T-helper 1 cell treated with Interleukin-12 subunit alpha and Interleukin-12 subunit beta and Interleukin-4 antibody, amounts not matched to agents 30 μg/mL and 1 μg/mL, for 36 hours (primary cell): ENCODE results near the gene HOXD13.
A peak's percentile ranks its signal among the peaks of the same experiment; 100 is the strongest.

ENCODE experiments used
- H3K27ac Mint-ChIP-seq: one replicate; pipeline ENCODE4 v1.8.0; 2021; ENCODE audit warnings: mild to moderate bottlenecking, mixed read lengths
- H3K27me3 Mint-ChIP-seq: one replicate; pipeline ENCODE4 v1.8.0; 2021; ENCODE audit warnings: low read depth, mixed read lengths
- H3K36me3 Mint-ChIP-seq: one replicate; pipeline ENCODE4 v1.8.0; 2021; ENCODE audit warnings: low read depth, mixed read lengths
- H3K4me1 Mint-ChIP-seq: one replicate; pipeline ENCODE4 v1.8.0; 2021; ENCODE audit warnings: low read depth, mixed read lengths
- H3K4me3 Mint-ChIP-seq: one replicate; pipeline ENCODE4 v1.8.0; 2021; ENCODE audit warnings: mild to moderate bottlenecking, moderate library complexity, mixed read lengths
- H3K9me3 Mint-ChIP-seq: one replicate; pipeline ENCODE4 v1.8.0; 2021; ENCODE audit warnings: mixed read lengths

Gene HOXD13

DNA sequence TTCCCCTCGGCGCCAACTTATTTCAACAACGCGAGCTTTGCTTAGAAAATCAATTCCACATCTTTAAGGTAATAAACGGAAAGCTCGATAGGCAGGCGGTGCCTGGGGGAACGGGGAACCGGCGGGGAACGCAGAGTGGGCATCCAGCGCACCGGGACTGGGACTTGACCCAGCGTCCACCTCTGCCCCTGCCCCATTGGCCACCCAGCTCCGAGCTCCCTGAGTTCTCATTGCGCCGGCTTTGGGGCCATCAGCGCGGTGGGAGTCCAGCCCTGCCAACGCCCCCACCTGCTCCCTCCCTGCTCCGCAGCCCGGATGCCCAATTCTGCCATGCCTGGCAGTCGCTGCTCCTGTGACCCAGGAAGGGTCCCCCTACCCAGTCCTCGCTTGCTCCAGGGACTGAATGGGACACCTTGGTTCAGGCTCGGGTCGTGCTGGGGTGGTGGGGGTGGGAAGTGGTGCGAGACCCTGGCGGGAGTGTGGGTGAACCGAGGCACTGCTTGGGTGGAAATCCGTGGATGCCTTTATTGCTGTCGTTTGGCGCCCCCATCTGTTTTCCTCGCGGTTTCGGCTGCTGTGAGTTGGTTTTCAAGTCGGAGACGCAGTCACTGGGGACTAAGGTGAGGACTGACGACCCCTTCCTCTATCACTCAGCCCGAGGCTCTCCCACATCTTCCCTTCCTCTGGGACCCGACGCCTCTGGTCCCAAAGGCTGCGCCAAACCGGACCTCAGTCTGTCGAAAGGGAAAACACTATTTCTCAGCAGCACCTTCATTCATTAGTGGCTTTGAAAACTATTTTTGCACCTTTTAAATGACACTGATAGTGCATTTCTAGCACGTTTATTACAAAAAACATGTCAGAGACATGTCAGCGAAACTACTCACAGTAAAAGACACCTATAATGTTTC, 6.4 kb upstream of the HOXD13 start:
- Mint-ChIP-seq H3K27me3 (peaks cover 97% of the 10 kb centered on the region), H3K4me1 (peaks cover 3% of the 10 kb centered on the region), H3K27ac (no peak overlapping the region)

DNA sequence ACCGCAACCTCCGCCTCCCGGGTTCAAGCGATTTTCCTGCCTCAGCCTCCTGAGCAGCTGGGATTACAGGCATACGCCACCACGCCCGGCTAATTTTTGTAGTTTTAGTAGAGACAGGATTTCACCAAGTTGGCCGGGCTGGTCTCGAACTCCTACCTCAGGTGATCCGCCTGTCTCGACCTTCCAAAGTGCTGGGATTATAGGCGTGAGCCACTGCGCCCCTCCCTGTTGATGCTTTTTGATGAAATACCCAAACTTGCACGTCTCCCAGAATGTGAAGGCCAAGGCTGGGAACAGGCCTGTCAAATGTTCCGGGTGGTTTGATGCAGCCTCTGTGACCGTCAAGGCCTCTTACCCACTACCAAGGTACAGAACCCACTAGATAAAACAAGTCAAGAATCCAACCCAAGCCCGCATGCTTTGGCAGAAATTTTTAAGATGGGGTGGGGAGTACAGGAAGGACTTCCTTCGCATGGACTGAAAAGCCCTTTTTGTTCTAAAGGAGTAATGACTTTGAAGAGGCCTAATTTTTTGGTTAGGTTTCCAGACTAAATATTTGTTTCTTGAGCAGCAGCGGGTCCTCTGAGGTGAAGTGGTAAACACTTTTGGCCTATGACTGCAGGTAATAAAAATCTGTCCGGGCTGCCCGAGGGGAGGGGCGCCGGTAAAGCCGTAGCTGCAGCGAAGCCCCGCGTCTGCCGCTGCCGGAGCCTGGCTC, 5.0 kb upstream of the HOXD13 start:
- Mint-ChIP-seq H3K9me3 (peaks cover 3% of the 10 kb centered on the region), H3K27ac (no peak overlapping the region), H3K4me3 (no peak overlapping the region), H3K36me3 (peaks cover 10% of the 10 kb centered on the region), H3K27me3 (peaks cover 98% of the 10 kb centered on the region), H3K4me1 (peaks cover 5% of the 10 kb centered on the region)

More for the DNA sequence above, 6.4 kb upstream of the HOXD13 start:
- peaks cover 8% of the 10 kb centered on the region for H3K36me3 Mint-ChIP-seq
- peaks cover 3% of the 10 kb centered on the region for H3K9me3 Mint-ChIP-seq
- no peak overlapping the region for H3K4me3 Mint-ChIP-seq

DNA sequence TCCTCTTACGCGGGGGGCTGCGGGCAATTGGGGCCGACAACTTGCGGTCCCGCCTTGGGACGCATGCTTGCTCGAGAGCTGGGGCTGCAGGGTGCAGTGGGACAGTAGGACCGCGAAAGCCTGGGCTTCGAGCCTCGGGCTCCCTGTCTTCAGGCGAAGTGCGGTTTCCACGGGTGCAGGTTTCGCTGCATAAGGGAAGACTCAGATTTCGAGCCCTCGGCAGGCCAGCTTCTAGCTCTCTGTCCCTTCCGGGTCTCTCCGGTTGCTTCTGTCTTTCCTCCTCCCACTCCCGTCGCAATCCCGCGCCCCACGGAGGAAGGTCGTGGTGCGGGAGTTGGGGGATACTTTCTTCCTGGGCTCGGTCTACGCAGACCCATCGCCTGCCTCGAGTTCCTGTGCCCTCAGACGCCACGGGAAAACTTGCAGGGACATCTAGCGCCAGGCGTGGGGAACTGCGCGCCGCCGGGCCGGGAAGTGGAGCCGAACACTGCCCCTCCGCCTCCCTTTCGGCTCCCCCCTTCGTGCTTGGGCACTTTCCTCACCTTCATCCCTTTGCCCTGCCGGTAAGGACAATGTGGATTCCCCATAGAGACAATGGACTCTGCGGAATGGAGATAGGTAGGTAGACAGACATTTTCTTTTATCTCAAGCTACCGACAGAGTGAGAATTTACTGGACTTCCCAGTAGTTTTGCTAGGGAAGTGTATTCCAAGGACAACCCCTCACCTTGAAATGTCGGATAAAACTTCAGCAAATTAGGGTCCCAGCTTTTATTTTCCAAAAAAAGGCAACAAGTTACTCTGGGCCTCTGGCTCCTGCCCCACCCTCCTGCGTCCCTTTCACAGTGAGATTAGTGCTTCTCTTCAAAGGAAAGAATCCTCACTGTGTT, 4.2 kb upstream of the HOXD13 start:
- Mint-ChIP-seq H3K4me1 (peaks cover 5% of the 10 kb centered on the region), H3K27ac (peak overlapping the region; percentile 49), H3K27me3 (peaks cover 92% of the 10 kb centered on the region), H3K4me3 (no peak overlapping the region), H3K9me3 (peaks cover 3% of the 10 kb centered on the region), H3K36me3 (peaks cover 10% of the 10 kb centered on the region)

DNA sequence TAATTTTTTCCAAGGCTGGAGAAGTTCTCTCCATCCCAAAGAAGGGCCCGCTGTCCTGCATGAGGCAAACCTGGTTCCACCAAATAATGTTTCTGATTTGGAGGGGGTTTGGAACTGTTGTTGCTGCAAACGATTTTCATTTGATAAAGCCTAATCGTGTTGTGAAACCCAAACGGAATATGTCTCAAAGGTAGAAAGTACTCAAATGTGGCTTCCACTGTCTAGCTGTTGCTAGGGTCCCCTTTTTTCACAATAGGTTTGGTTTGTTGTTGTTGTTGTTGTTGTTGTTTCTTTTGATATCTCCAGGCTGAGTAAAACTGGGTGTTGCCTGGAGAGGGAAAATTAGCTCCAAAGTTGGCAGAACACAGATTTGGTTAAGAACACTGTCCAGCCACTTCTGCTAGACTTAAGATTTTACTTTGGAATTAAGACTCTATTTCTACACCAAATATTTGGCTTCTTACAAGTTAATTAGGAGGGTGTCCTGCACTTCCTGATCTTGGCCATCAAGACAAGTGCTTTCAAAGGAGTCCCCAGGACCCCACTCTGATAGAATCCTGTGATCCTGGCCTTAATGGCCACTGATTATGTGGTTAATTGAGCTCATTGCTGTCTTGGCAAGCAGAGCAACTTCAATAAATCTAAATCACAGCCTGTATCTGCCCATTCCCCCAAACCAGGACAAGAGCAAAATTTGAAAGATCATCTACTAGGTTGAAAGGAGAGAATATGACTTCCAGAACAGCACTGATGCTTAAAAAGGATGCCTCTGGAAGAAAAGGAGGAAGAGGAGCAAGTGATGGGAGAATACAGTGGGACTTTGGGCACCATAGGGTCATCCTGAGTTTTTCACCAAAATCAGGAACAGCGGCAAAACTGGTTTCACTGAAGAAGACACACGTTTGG, 3.3 kb upstream of the HOXD13 start:
- H3K27me3 Mint-ChIP-seq = peaks cover 92% of the 10 kb centered on the region
- no peaks in the 10 kb centered on the region for H3K9me3 Mint-ChIP-seq
- H3K36me3 Mint-ChIP-seq = peaks cover 9% of the 10 kb centered on the region
- H3K4me3 Mint-ChIP-seq = no peak overlapping the region
- no peak overlapping the region for H3K27ac Mint-ChIP-seq
- H3K4me1 Mint-ChIP-seq = peaks cover 8% of the 10 kb centered on the region

DNA sequence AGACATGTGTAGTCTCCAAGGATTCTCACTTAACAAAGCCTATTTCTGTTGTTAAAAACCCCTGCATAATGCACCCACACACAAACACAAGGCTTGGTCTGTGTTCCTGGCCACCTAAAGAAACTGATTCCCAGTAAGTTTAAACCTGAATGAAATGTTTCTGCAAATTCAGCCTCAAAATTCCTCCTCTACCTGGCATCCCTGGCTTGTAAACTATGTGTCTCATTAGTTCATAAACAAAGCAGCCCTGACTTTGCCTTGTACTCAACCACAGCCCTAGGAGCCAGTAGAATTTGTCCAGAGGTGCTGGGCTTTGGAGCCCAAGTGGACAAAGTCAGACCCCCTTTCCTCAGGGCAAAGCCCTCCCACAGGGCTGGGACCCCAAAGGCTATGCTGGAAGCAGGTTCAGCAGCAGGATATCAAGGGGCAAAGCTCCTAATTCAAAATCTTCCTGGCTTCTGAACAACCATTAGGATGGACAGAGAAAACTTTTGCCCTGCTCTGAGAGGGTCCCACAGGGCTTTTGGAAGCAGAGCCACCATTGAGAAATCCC, 2.6 kb upstream of the HOXD13 start:
- Mint-ChIP-seq H3K4me3 (no peak overlapping the region), H3K36me3 (peaks cover 9% of the 10 kb centered on the region), H3K9me3 (no peaks in the 10 kb centered on the region)

DNA sequence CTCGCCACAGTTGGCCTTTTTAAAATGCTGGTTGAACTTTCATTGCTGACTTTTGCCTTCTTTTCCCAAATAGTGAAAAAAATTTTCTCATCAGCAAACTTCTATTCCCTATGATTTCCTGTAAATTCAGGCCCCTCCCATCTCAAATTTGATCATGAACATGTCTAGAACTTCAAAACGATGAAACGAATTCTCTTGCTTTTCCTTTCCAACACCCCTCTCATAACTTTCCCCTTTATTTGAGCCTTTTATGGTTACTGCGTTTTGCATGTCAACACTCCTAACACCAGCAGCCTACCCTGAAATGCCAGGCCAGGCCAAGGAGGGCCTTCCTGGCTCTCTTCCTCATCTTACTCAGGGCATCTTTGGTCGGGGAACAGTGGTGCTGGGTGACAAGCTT, 1.7 kb upstream of the HOXD13 start:
- Mint-ChIP-seq H3K9me3 (no peaks in the 10 kb centered on the region), H3K27ac (no peak overlapping the region), H3K4me3 (no peak overlapping the region), H3K36me3 (peaks cover 9% of the 10 kb centered on the region), H3K27me3 (peaks cover 92% of the 10 kb centered on the region), H3K4me1 (peaks cover 8% of the 10 kb centered on the region)

More for the DNA sequence above, 2.6 kb upstream of the HOXD13 start:
- H3K27me3 Mint-ChIP-seq = peaks cover 92% of the 10 kb centered on the region
- no peak overlapping the region for H3K27ac Mint-ChIP-seq
- H3K4me1 Mint-ChIP-seq = peaks cover 8% of the 10 kb centered on the region

DNA sequence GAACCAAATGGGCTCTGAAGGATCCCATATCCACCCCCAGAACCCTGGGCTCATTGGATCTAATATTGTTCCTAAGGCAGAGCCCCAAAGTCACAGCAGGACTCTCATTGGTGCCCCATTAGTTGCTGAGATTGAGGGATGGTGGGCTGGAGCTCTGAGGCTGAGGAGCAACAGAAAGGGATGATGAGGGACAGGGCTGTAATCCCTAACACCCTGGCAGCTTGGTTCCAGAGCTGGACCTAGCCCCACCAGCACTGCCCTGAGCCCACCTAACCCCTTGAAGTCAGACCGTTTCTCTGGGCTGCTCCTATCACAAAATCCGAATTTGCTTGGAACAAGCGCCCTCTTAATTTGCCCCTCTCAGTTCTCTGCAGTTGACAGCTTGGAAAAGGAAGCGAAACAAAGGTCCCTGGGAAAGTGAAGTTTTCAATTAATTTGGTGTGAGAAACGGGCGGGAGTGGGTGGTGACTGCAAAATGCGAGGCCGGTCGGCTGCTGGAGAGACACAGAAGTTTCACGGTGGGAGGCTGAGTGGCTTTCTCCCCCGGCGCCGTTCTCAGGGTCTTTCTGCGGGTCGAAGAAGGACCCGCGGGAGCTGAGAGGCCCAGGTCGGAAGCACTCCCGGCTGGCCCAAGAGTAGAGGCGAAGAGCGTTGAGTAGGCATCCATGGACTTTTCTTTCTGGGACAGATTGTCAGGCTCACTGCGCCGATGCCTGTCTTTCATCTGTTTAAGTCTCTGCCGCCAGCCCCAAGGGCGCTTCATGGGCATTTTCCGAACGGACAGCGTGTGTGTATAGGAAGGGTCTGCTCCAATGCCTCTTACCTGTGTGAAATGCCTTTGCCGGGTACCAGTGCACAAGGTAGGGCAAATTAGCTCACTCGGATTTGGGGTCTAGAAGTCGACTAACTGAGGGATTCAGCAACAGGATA, 927 bp upstream of the HOXD13 start:
- H3K36me3 Mint-ChIP-seq = peaks cover 10% of the 10 kb centered on the region
- peaks cover 11% of the 10 kb centered on the region for H3K4me1 Mint-ChIP-seq
- peaks cover 92% of the 10 kb centered on the region for H3K27me3 Mint-ChIP-seq
- no peak overlapping the region for H3K4me3 Mint-ChIP-seq
- H3K27ac Mint-ChIP-seq = peak overlapping the region; percentile 73
- no peaks in the 10 kb centered on the region for H3K9me3 Mint-ChIP-seq

DNA sequence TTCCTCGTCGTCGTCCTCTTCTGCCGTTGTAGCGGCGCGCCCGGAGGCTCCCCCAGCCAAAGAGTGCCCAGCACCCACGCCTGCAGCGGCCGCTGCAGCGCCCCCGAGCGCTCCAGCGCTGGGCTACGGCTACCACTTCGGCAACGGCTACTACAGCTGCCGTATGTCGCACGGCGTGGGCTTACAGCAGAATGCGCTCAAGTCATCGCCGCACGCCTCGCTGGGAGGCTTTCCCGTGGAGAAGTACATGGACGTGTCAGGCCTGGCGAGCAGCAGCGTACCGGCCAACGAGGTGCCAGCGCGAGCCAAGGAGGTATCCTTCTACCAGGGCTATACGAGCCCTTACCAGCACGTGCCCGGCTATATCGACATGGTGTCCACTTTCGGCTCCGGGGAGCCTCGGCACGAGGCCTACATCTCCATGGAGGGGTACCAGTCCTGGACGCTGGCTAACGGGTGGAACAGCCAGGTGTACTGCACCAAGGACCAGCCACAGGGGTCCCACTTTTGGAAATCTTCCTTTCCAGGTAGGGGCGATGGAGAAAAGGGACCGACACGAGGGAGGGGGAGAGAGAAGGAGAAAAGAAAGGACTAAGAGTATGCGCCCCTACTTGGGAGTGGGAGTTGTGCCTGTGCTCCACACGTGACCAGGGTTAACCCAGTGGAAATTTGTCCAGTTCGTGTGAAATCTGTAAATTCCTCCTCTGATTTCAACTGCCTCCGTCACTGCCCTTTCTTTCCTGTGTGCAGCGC, 800 bp downstream of the HOXD13 start:
- no peak overlapping the region for H3K4me3 Mint-ChIP-seq
- peak overlapping the region; percentile 50 for H3K27ac Mint-ChIP-seq
- H3K36me3 Mint-ChIP-seq = peaks cover 11% of the 10 kb centered on the region
- H3K27me3 Mint-ChIP-seq = peaks cover 92% of the 10 kb centered on the region
- H3K4me1 Mint-ChIP-seq = peaks cover 20% of the 10 kb centered on the region
- no peaks in the 10 kb centered on the region for H3K9me3 Mint-ChIP-seq

DNA sequence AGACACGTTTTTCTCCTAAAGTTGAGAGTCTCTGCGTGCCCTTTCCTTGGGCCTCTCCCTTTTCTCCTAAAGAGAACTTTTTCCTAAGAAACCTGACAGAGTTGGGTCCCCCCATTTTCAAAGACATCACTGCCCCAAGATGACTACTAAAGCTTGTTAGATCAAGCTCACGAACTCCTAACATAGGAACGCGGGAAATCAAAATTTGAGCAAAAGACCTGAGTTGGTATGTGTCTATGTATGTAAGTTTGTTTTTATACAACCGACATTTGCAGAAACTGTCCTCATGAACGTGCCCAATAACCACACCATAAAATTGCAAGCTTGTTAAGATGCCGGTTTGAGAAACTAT, 1.4 kb downstream of the HOXD13 start:
- H3K27me3 Mint-ChIP-seq = peaks cover 90% of the 10 kb centered on the region
- no peaks in the 10 kb centered on the region for H3K9me3 Mint-ChIP-seq
- peaks cover 11% of the 10 kb centered on the region for H3K36me3 Mint-ChIP-seq
- H3K4me1 Mint-ChIP-seq = peaks cover 19% of the 10 kb centered on the region
- H3K27ac Mint-ChIP-seq = peak overlapping the region; percentile 50
- no peak overlapping the region for H3K4me3 Mint-ChIP-seq

DNA sequence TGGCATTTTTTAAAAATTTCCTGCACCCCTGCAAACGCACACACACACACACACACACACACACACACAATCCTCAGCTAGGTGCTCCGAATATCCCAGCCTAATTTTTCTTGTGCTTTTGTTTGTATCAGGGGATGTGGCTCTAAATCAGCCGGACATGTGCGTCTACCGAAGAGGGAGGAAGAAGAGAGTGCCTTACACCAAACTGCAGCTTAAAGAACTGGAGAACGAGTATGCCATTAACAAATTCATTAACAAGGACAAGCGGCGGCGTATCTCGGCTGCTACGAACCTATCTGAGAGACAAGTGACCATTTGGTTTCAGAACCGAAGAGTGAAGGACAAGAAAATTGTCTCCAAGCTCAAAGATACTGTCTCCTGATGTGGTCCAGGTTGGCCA, 1.8 kb downstream of the HOXD13 start:
- H3K9me3 Mint-ChIP-seq = no peaks in the 10 kb centered on the region
- H3K4me3 Mint-ChIP-seq = no peak overlapping the region
- peaks cover 10% of the 10 kb centered on the region for H3K36me3 Mint-ChIP-seq
- peaks cover 19% of the 10 kb centered on the region for H3K4me1 Mint-ChIP-seq
- H3K27me3 Mint-ChIP-seq = peaks cover 90% of the 10 kb centered on the region
- no peak overlapping the region for H3K27ac Mint-ChIP-seq

DNA sequence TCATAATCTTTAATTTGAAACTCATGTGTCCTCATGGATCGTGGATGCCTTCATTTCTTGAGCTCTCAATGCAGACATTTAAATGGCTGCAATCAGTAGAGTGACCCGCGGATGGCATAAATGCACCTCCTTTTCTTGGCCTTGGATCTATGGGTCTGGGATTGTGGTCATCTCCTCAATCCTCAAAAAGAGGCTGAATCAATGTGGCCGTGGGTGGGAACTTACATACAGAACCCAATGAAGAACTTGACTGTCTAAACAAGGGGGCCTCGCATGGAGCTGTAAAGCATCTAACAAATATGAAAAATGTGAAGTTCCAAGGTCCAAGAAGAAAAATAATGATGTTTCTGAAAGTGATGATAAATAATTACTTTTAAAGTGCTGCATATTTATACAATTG, 2.9 kb downstream of the HOXD13 start:
- Mint-ChIP-seq H3K9me3 (no peaks in the 10 kb centered on the region), H3K36me3 (peaks cover 9% of the 10 kb centered on the region), H3K27me3 (peaks cover 88% of the 10 kb centered on the region), H3K4me1 (peaks cover 19% of the 10 kb centered on the region), H3K27ac (no peak overlapping the region), H3K4me3 (no peak overlapping the region)
